GM12891 (cell line): ENCODE data around the gene ATP11A.
"Not testable (repeated sequence)": the region's sequence is repeated elsewhere in the genome, so short reads cannot be mapped to it uniquely, and the experiment has no call there.

Experiments used
- DNase-seq: peaks from one replicate; pipeline ENCODE4 v3.0.0; 2011; ENCODE audit warnings: low spot score; ENCODE audit not compliant: insufficient read length
- FAIRE-seq: peaks from 2 replicates; lab custom pipeline; 2011; peaks lifted over from hg19 to GRCh38; lab: Jason Lieb, UNC
- PAX5 ChIP-seq: IDR thresholded peaks from 2 replicates; pipeline ENCODE4 v1.6.1; 2011; ENCODE audit warnings: low read length, moderate library complexity, mild to moderate bottlenecking; ENCODE audit not compliant: insufficient read depth, severe bottlenecking
- POLR2A ChIP-seq: IDR thresholded peaks from 2 replicates; pipeline ENCODE4 v1.6.1; 2011; ENCODE audit warnings: low read depth, low read length, control low read depth
- POLR2AphosphoS5 ChIP-seq: IDR thresholded peaks from 2 replicates; pipeline ENCODE4 v1.6.1; 2011; ENCODE audit warnings: low read depth, low read length, control low read depth
- POU2F2 ChIP-seq: IDR thresholded peaks from 2 replicates; pipeline ENCODE4 v1.6.1; 2011; ENCODE audit warnings: low read depth, mild to moderate bottlenecking, control low read depth, low read length, moderate library complexity
- SPI1 ChIP-seq: IDR thresholded peaks from 2 replicates; pipeline ENCODE4 v1.6.1; 2011; ENCODE audit warnings: low read depth, low read length, control low read depth
- TAF1 ChIP-seq: IDR thresholded peaks from 2 replicates; pipeline ENCODE4 v1.6.1; 2011; ENCODE audit warnings: low read depth, low read length, control low read depth

ATP11A gene

DNA sequence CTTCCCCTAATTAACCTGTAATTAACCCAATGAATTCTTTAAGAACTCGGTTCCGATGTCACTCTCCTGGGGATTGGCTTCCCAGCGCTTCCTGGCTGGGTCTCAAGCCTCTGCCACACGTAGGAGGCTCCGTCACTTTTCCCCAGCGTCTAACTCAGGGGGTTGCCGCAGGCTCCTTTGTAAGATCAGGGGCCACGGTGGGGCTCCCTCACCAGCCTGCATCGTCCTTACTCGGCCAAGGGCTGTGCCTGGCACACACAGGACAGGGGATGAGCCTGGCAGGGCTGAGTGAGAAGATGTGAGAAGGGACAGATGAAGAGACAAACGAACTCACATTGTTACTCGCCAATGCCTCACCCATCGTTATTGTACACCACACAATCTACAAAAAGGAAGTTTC is 20.9 kb upstream of the ATP11A start:
- FAIRE-seq (no peak), DNase-seq (no peak)
- TF ChIP-seq POLR2AphosphoS5: no peak
- no peak for TF ChIP-seq SPI1
- TF ChIP-seq PAX5: no peak
- TF ChIP-seq TAF1: no peak
- no peak for TF ChIP-seq POLR2A

DNA sequence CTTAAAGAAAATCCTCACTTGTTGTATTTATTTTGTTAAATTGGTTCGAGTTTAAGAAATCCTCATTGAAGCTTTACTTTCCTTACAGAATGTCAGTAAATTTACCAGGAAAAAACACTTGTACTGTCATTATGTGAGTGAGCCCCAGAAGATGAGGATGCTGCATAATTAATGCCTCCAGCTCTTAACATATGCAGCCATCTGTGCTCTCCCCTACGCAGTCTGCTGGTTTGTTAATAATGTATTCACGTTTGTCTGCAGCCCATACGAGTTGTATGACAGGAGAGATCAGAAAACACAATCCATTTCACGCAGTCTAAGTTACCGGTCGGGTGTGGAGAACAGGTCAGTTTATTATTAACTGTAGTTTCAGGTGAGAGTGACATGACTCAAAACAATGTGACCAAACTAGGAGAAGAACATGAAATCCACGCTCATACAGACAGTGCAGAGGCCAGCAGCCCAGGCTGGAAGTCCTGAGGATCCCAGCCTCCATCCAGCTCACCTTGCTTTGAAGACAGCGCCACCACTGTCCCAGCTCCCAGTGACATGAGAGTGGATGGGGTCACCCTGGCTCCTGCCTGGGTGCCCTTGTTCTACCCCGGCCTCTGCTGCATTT is 19.8 kb upstream of the ATP11A start:
- DNase-seq (no peak), FAIRE-seq (no peak)
- no peak for TF ChIP-seq POLR2AphosphoS5
- TF ChIP-seq SPI1: no peak
- TF ChIP-seq TAF1: no peak
- TF ChIP-seq POU2F2: no peak
- TF ChIP-seq PAX5: no peak
- TF ChIP-seq POLR2A: no peak

DNA sequence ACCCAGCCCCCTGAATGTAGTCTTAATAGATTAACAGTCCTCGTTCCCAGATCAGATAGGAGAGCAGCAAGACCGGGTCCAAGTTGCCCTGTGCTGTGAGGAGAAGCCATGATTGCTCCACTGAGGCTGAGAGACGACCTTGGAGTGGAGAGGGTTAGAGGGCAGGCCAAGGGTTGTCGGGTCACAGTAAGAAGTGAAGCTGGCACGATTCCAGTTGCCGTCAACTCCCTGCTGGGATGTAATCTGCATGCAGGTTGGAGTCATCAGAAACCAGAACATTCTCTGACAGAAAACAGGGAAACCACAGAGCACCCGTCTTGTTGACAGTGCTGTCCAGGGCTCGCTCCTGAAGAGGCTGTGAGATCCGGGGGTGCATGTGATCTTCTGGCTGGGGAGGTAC is 19.0 kb upstream of the ATP11A start:
- FAIRE-seq (no peak), DNase-seq (no peak)
- TF ChIP-seq TAF1 (no peak), POLR2A (no peak), POLR2AphosphoS5 (no peak), PAX5 (no peak), POU2F2 (no peak), SPI1 (no peak)

DNA sequence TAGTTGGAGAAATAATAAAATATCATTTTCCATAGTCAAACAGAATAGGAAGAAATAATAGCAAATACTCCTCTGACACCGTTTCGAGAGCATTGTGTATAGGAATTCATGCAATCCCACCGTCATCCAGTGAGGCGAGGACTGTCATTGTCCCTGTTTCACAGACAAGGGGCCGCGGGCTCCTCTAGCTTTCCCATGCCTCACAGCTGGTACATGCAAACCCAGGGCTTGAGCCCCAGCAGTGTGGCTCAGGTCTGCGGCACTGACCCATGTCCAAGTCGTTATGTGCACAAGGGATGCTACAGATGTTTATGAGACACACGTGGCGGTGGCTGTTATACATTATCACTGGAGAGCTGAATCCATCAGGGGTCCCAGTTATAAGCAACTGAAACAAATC is 18.5 kb upstream of the ATP11A start:
- DNase-seq: no peak
- TF ChIP-seq POLR2A: no peak
- no peak for TF ChIP-seq TAF1
- TF ChIP-seq SPI1: no peak
- no peak for TF ChIP-seq PAX5
- no peak for TF ChIP-seq POU2F2
- no peak for TF ChIP-seq POLR2AphosphoS5
- no peak for FAIRE-seq

DNA sequence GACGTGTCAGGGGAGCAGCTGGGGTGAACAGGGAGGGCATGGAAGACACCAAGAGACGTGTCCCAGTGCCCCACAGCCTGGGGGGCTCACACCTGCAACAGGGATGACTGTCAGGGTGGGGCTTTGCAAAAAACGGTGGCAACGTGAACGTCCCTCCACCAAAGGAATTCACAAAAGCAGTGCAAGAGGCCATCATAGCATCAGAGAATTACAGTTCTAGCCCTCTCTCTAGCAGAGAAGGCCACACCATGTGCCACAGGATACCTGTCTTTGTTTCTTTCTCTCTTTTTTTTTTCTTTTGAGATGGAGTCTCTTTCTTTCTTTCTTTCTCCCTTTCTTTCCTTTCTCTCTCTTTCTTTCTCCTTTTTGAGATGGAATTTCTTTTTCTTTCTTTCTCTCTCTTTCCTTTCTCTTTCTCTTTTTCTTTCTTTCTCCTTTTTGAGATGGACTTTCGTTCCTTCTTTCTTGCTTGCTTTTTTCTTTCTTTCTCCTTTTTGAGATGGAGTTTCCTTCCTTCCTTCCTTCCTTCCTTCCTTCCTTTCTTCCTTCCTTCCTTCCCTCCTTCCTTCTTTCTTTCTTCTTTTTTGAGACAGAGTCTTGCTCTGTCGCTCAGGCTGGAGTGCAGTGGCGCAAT is 17.1 kb upstream of the ATP11A start:
- TF ChIP-seq TAF1: no peak
- no peak for FAIRE-seq
- DNase-seq: no peak

DNA sequence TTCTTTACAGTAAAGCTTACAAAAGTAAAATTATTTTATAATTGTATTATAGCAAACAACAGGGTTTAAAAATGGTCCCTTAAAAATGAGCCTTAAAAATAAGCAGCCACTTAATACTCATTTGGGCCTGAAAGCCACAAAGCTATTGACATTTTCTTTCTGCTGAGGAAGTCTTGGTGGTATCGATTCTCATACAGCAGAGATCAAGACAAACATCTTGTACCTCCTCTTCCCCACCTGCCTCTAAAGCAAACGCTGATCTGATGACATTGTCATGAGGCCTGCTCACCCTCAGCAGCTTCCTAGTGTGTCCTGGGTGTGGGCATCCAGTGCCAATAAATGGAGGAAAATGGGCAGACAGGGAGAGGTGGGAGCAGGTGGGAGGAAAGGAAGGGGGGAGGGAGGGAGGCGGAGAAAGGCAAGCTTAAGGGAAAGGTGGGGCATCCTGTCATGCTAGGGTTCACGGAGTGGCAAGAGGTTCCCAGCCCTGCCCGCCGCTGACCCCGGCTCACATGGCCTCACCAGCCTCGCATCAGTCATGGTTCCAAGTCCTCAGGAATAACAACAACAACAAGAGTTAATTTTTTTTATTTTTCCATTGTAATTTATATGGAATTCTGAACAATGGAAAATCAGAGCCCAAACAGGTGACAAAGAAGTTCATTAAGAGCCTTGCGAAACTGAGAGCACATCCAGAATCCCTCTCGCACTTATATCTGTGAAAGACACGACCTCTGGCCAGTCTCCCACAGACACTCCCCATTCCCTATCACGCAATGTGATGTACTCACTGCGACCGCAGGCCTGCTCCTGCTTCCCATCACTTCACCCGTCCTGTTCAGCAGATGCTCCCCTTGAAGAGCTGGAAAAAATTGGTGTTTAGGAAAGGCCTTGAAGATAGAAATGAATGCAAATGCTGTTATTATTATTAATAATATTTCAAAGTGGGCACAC is 15.1 kb upstream of the ATP11A start:
- FAIRE-seq (no peak), DNase-seq (no peak)
- TF ChIP-seq SPI1: peak; percentile 41; the same call in 1 of the 2 replicates
- TF ChIP-seq POU2F2: no peak
- no peak for TF ChIP-seq POLR2AphosphoS5
- TF ChIP-seq POLR2A: no peak
- no peak for TF ChIP-seq PAX5
- no peak for TF ChIP-seq TAF1

DNA sequence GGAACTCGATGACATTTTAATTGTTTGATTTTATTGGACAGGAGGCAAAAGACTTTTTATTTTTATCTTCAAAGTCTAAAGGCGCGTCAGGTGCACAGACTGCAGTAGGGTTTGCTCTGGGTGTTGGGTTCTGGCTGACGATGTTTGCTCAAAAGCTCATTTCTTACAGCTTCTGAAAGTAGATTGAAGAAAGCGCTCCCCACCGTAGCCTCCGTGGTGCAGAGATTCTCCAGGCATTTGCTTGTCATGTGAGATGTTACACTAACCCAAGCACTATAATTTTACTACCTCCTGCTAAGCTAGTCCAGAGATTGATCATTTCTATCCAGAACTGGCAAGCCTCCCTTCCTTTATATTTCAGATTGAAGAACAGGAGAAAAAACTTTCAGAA is 14.5 kb upstream of the ATP11A start:
- no peak for FAIRE-seq
- TF ChIP-seq PAX5: no peak
- DNase-seq: no peak

DNA sequence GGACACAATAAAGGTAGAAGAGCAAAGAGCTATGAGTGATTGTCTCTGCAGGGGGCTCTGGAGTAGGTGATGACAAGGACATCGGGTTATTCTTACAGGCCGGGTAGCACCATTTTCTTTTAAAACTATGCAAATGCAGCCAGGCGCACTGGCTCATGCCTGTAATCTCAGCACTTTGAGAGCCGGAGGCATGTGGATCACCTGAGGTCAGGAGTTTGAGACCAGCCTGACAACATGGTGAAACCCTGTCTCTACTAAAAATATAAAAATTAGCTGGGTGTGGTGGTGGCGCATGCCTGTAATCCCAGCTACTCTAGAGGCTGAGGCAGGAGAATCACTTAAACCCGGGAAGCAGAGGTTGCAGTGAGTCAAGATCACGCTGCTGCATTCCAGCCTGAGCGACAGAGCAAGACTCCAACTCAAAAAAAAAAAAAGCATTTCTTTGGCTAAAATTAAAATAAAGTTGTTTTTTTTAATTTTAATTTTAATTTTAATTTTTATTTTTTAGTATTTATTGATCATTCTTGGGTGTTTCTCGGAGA is 12.3 kb upstream of the ATP11A start:
- DNase-seq, FAIRE-seq: not testable (repeated sequence)

DNA sequence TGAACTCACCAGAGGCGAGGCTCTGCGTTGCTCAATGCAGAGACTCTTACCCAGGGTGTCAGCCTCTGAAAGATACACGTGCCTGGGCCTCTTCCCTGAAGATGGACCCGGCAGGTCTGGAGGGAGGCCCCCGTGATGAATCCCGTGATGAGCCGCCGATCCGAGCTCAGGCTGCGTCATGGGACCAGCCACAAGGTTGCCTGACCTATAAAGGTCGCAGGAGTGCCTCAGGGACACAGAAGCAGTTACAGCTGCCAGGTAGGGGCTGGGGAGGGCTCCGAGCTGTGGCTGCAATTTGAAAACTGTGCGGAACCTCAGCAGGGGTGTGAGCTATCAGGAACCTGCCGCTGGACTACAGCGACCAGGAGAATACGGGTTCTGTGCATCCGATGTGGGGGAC is 10.5 kb upstream of the ATP11A start:
- DNase-seq: no peak
- TF ChIP-seq SPI1 (no peak), TAF1 (no peak), POU2F2 (no peak), PAX5 (no peak), POLR2AphosphoS5 (no peak), POLR2A (no peak)
- no peak for FAIRE-seq
